SK-N-SH (cell line): ENCODE results near the gene SLC46A1.

Experiments used
- CHD2 ChIP-seq: fragments of 150-350 bp; IDR thresholded peaks from 2 replicates; pipeline ENCODE4 v1.6.1; 2018; ENCODE audit warnings: low read length; ENCODE audit not compliant: partially characterized antibody
- EP300 ChIP-seq, 2 experiments: IDR thresholded peaks; 2 replicates each; pipeline versions ENCODE4 v1.4.0 to v1.6.1; 2012; ENCODE audit warnings: borderline replicate concordance in 1 of 2, low read depth in 1 of 2, low read length in 1 of 2
- EZH2phosphoT487 ChIP-seq: fragments of 200-600 bp; sonication (generic); IDR thresholded peaks from 2 replicates; pipeline ENCODE4 v1.6.1; 2017; ENCODE audit warnings: low read depth, mixed run types, mild to moderate bottlenecking, antibody characterized with exemption, moderate library complexity, borderline replicate concordance
- GATA2 ChIP-seq: sonication (generic); formaldehyde crosslinking; IDR thresholded peaks from 2 replicates; pipeline ENCODE4 v1.5.0; 2020; ENCODE audit warnings: mild to moderate bottlenecking, missing genetic modification reagents
- JUND ChIP-seq: IDR thresholded peaks from 2 replicates; pipeline ENCODE4 v1.4.0; 2012
- MAX ChIP-seq: IDR thresholded peaks from 2 replicates; pipeline ENCODE4 v1.4.0; 2012; ENCODE audit warnings: low read depth
- POLR2AphosphoS5 ChIP-seq: IDR thresholded peaks from 2 replicates; pipeline ENCODE4 v1.6.1; 2012; ENCODE audit warnings: low read depth, low read length
- RAD21 ChIP-seq: IDR thresholded peaks from 2 replicates; pipeline ENCODE4 v1.6.1; 2012; ENCODE audit warnings: mild to moderate bottlenecking, low read length
- REST ChIP-seq: IDR thresholded peaks from 2 replicates; pipeline ENCODE4 v1.6.1; 2012; ENCODE audit warnings: mild to moderate bottlenecking, low read depth, low read length, moderate library complexity
- RXRA ChIP-seq: IDR thresholded peaks from 2 replicates; pipeline ENCODE4 v1.4.0; 2012; ENCODE audit warnings: low read depth, mild to moderate bottlenecking, borderline replicate concordance
- TAF1 ChIP-seq: IDR thresholded peaks from 2 replicates; pipeline ENCODE4 v1.6.1; 2012; ENCODE audit warnings: low read depth, mild to moderate bottlenecking, low read length, moderate library complexity, borderline replicate concordance
- USF2 ChIP-seq: fragments of 150-350 bp; IDR thresholded peaks from 2 replicates; pipeline ENCODE4 v1.6.1; 2017; ENCODE audit warnings: antibody characterized with exemption, low read length, low read depth, borderline replicate concordance
- TF ChIP-seq, protein P1 (sequence below): fragments of 200-600 bp; sonication (generic); IDR thresholded peaks from 2 replicates; pipeline ENCODE4 v1.6.1; 2017; ENCODE audit warnings: antibody characterized with exemption, mild to moderate bottlenecking, moderate library complexity

- TF ChIP-seq, protein P1, sequence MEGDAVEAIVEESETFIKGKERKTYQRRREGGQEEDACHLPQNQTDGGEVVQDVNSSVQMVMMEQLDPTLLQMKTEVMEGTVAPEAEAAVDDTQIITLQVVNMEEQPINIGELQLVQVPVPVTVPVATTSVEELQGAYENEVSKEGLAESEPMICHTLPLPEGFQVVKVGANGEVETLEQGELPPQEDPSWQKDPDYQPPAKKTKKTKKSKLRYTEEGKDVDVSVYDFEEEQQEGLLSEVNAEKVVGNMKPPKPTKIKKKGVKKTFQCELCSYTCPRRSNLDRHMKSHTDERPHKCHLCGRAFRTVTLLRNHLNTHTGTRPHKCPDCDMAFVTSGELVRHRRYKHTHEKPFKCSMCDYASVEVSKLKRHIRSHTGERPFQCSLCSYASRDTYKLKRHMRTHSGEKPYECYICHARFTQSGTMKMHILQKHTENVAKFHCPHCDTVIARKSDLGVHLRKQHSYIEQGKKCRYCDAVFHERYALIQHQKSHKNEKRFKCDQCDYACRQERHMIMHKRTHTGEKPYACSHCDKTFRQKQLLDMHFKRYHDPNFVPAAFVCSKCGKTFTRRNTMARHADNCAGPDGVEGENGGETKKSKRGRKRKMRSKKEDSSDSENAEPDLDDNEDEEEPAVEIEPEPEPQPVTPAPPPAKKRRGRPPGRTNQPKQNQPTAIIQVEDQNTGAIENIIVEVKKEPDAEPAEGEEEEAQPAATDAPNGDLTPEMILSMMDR = no peak
- TF ChIP-seq USF2 = no peak
- TF ChIP-seq EP300 (IDR thresholded peaks at IDR 0.05; ENCODE audit: borderline replicate concordance in 1 of 2, low read depth in 1 of 2, low read length in 1 of 2) = no peak
- TF ChIP-seq RAD21 = no peak
- no peak for TF ChIP-seq JUND
- no peak for TF ChIP-seq REST
- no peak for TF ChIP-seq RXRA
- TF ChIP-seq TAF1 = no peak
- TF ChIP-seq EZH2phosphoT487 = no peak
- TF ChIP-seq GATA2 = no peak
- TF ChIP-seq CHD2 = no peak
- no peak for TF ChIP-seq MAX
- no peak for TF ChIP-seq POLR2AphosphoS5
Observed at GRCh38 chr17:28365487-28365886, 40.5 kb downstream of the SLC46A1 start.
